Neural cell (in vitro differentiated cells): ENCODE results near the gene NUDT16.

Experiments
- MXI1 ChIP-seq: fragments of 450-650 bp; conservative IDR thresholded peaks from 2 replicates; pipeline ENCODE4 v1.6.1; 2014; ENCODE audit warnings: antibody characterized with exemption, mild to moderate bottlenecking; ENCODE audit not compliant: poor library complexity, severe bottlenecking
- TF ChIP-seq, protein P1 (sequence below): fragments of 450-650 bp; IDR thresholded peaks from 2 replicates; pipeline ENCODE4 v1.5.1; 2014; ENCODE audit warnings: antibody characterized with exemption, mild to moderate bottlenecking, moderate library complexity; ENCODE audit not compliant: poor library complexity, severe bottlenecking

DNA sequence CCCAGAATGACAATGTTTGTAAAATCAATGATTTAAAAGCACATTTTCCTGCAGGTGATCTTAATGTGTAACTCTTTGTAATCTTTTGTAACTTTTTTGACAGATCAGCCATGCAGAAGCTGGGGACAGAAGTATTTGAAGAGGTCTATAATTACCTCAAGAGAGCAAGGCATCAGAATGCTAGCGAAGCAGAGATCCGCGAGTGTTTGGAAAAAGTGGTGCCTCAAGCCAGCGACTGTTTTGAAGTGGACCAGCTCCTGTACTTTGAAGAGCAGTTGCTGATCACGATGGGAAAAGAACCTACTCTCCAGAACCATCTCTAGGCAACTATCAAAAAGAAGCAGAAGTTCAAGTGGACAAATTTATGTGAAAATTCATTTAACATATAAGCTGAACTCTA, 32.1 kb upstream of the NUDT16 start:
- no peak for TF ChIP-seq MXI1
- TF ChIP-seq, protein P1, sequence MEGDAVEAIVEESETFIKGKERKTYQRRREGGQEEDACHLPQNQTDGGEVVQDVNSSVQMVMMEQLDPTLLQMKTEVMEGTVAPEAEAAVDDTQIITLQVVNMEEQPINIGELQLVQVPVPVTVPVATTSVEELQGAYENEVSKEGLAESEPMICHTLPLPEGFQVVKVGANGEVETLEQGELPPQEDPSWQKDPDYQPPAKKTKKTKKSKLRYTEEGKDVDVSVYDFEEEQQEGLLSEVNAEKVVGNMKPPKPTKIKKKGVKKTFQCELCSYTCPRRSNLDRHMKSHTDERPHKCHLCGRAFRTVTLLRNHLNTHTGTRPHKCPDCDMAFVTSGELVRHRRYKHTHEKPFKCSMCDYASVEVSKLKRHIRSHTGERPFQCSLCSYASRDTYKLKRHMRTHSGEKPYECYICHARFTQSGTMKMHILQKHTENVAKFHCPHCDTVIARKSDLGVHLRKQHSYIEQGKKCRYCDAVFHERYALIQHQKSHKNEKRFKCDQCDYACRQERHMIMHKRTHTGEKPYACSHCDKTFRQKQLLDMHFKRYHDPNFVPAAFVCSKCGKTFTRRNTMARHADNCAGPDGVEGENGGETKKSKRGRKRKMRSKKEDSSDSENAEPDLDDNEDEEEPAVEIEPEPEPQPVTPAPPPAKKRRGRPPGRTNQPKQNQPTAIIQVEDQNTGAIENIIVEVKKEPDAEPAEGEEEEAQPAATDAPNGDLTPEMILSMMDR = no peak
